Calu3 (cell line): Measurements from ENCODE around the gene CAPZA1. TPM values are rescaled to one million over a fixed set of nuclear protein-coding genes. Genes with fewer than 3 reads are reported as not detected.

Source experiments
- BruUV-seq: library from RNA; stranded (reverse); fragments of 400-500 nt; replicated peaks from 2 replicates; lab custom pipeline; 2021; lab: Mats Ljungman, UMichigan
- CTCF ChIA-PET: fragments of 300-600 bp; sonication (Branson Sonifier 250); formaldehyde crosslinking; loops from one replicate; lab custom pipeline; 2022; ENCODE audit warnings: antibody characterized with exemption; lab: Charles Lee
- DNase-seq: peaks from one replicate; pipeline ENCODE4 v3.0.0; 2022
- H3K27ac Mint-ChIP-seq: one replicate; pipeline ENCODE4 v1.8.0; 2022; ENCODE audit warnings: mixed read lengths; ENCODE audit not compliant: unreplicated experiment
- H3K27me3 Mint-ChIP-seq: one replicate; pipeline ENCODE4 v1.8.0; 2022; ENCODE audit warnings: mixed read lengths; ENCODE audit not compliant: unreplicated experiment
- H3K36me3 Mint-ChIP-seq: one replicate; pipeline ENCODE4 v1.8.0; 2022; ENCODE audit warnings: mild to moderate bottlenecking, moderate library complexity, mixed read lengths; ENCODE audit not compliant: insufficient read depth, unreplicated experiment
- H3K4me1 Mint-ChIP-seq: one replicate; pipeline ENCODE4 v1.8.0; 2022; ENCODE audit warnings: mild to moderate bottlenecking, low read depth, mixed read lengths; ENCODE audit not compliant: unreplicated experiment
- H3K4me3 Mint-ChIP-seq: one replicate; pipeline ENCODE4 v1.8.0; 2022; ENCODE audit warnings: mild to moderate bottlenecking, low read depth, moderate library complexity, mixed read lengths; ENCODE audit not compliant: unreplicated experiment
- H3K9me3 Mint-ChIP-seq: one replicate; pipeline ENCODE4 v1.8.0; 2022; ENCODE audit warnings: low read depth, mixed read lengths; ENCODE audit not compliant: unreplicated experiment
- intact Hi-C: fragments of 100-400 bp; cut with micrococcal nuclease; formaldehyde crosslinking; loops from one replicate; pipeline ENCODE4 v1.10.0; 2022; ENCODE audit not compliant: unreplicated experiment
- total RNA-seq: library from RNA; stranded (reverse); gene quantifications from 2 replicates; pipeline ENCODE4 v1.2.3, GENCODE V29; 2022
- TF ChIP-seq, protein P1 (sequence below): fragments of 200-600 bp; IDR thresholded peaks from one replicate; pipeline ENCODE4 v1.8.0; 2022; ENCODE audit warnings: antibody characterized with exemption; ENCODE audit not compliant: unreplicated experiment

The CAPZA1 gene
- total RNA-seq, 1 experiment from 2014 or later, result 103 TPM

GRCh38 chr1:112718691-112719418 lies 99.2 kb downstream of the CAPZA1 start:
- Mint-ChIP-seq H3K9me3 (no peaks in the 10 kb centered on the region), H3K36me3 (peaks cover 14% of the 10 kb centered on the region), H3K27me3 (peaks cover 41% of the 10 kb centered on the region), H3K4me3 (peak overlapping the region; percentile 46), H3K4me1 (peaks cover 12% of the 10 kb centered on the region), H3K27ac (no peak overlapping the region)
- TF ChIP-seq, protein P1, sequence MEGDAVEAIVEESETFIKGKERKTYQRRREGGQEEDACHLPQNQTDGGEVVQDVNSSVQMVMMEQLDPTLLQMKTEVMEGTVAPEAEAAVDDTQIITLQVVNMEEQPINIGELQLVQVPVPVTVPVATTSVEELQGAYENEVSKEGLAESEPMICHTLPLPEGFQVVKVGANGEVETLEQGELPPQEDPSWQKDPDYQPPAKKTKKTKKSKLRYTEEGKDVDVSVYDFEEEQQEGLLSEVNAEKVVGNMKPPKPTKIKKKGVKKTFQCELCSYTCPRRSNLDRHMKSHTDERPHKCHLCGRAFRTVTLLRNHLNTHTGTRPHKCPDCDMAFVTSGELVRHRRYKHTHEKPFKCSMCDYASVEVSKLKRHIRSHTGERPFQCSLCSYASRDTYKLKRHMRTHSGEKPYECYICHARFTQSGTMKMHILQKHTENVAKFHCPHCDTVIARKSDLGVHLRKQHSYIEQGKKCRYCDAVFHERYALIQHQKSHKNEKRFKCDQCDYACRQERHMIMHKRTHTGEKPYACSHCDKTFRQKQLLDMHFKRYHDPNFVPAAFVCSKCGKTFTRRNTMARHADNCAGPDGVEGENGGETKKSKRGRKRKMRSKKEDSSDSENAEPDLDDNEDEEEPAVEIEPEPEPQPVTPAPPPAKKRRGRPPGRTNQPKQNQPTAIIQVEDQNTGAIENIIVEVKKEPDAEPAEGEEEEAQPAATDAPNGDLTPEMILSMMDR, result peak; percentile 70
- CTCF ChIA-PET, result interaction anchor here (2.7 kb wide), 1 partner anchor 85 kb away, joined by 19 read pairs; no protein-coding TSS in a partner anchor
- intact Hi-C loops, result loop anchor here (5.0 kb wide), 1 partner anchor 958 kb away; no protein-coding TSS in a partner anchor
- DNase-seq, result peak; percentile 84
- BruUV-seq, result no TSS peak

DNA sequence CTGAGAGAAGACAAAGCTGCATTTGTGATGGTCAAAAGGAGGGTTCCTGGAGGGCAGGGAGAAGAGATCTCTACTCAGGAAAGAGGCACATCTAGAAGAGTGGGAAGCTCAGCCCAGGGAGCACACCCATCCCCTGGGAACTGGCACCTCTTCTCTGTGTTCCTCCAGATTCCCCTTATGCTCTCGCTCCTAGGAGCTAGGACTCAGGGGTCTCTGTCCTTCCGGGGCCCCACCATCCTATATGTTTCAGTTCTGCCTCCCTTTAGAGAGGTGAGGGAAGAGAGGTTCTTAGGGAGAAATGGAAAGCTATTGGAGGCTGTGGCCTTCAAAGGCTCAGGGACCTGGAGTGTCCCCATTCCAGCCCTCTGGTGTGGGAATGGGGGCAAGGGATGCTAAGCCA lies 100.1 kb downstream of the CAPZA1 start:
- BruUV-seq, result no TSS peak
- Mint-ChIP-seq H3K4me1 (peaks cover 9% of the 10 kb centered on the region), H3K9me3 (no peaks in the 10 kb centered on the region), H3K36me3 (peaks cover 6% of the 10 kb centered on the region), H3K27me3 (peaks cover 41% of the 10 kb centered on the region), H3K4me3 (no peak overlapping the region), H3K27ac (no peak overlapping the region)
- CTCF ChIA-PET, result interaction anchor here (2.7 kb wide), 1 partner anchor 84 kb away, joined by 19 read pairs; no protein-coding TSS in a partner anchor
- TF ChIP-seq, protein P1, result no peak
- intact Hi-C loops, result loop anchor here (5.0 kb wide), 1 partner anchor 958 kb away; no protein-coding TSS in a partner anchor
- DNase-seq, result no peak

DNA sequence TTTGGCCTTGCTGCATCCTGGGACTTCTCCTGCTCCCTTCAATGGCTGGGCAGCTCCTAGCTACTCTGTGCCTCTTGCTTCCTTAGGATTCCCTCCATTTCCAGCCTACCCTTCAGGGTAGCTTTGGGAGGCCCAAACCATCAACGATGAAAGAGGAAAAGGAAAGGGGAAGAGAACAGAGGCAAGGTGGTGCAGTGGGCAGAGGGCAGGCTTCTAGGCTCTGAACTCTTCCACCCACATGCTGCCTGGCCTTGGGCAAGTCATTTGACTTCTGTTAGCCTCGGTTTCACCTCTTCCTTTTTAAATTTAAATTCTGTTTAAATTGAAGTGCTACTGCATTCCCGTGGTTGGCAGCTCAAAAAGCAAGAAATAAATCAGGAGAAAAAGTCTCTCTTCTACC lies 101.2 kb downstream of the CAPZA1 start:
- no TSS peak for BruUV-seq
- no peak overlapping the region for H3K4me3 Mint-ChIP-seq
- TF ChIP-seq, protein P1, result no peak
- no peak for DNase-seq
- CTCF ChIA-PET, result interaction anchor here (0.6 kb wide), 1 partner anchor 235 kb away, joined by 3 read pairs; the partner anchor contains the start of gene SLC16A1
- peaks cover 41% of the 10 kb centered on the region for H3K27me3 Mint-ChIP-seq
- no peaks in the 10 kb centered on the region for H3K36me3 Mint-ChIP-seq
- H3K4me1 Mint-ChIP-seq, result peaks cover 9% of the 10 kb centered on the region
- intact Hi-C loops, result no loop called here
- H3K27ac Mint-ChIP-seq, result no peak overlapping the region
- H3K9me3 Mint-ChIP-seq, result no peaks in the 10 kb centered on the region

Other genes with a start within 250 kb of the CAPZA1 start
- 46.1 and 48.9 TPM in 2 replicates for gene CTTNBP2NL, start 223.6 kb upstream of the CAPZA1 start, total RNA-seq
- 5.8 and 6.7 TPM in 2 replicates for gene WNT2B, start 110.9 kb upstream of the CAPZA1 start, total RNA-seq
- 15.9 and 19.0 TPM in 2 replicates for gene ST7L, start 691 bp upstream of the CAPZA1 start, total RNA-seq
- 71.4 and 80.0 TPM in 2 replicates for gene MOV10, start 54.8 kb downstream of the CAPZA1 start, total RNA-seq
- 176 and 197 TPM in 2 replicates for gene RHOC, start 87.3 kb downstream of the CAPZA1 start, total RNA-seq
- gene PPM1J, start 95.5 kb downstream of the CAPZA1 start, total RNA-seq, result 1.3 and 2.2 TPM in 2 replicates